ENCODE results near the gene ZNF649.

GRCh38 chr19:51891193-51891747 lies 13.5 kb downstream of the ZNF649 start:
- TF ChIP-seq, protein P1, sequence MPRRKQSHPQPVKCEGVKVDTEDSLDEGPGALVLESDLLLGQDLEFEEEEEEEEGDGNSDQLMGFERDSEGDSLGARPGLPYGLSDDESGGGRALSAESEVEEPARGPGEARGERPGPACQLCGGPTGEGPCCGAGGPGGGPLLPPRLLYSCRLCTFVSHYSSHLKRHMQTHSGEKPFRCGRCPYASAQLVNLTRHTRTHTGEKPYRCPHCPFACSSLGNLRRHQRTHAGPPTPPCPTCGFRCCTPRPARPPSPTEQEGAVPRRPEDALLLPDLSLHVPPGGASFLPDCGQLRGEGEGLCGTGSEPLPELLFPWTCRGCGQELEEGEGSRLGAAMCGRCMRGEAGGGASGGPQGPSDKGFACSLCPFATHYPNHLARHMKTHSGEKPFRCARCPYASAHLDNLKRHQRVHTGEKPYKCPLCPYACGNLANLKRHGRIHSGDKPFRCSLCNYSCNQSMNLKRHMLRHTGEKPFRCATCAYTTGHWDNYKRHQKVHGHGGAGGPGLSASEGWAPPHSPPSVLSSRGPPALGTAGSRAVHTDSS (tag by site-specific recombination; IDR thresholded peaks at IDR 0.05), result no peak
- TF ChIP-seq REST (tag by site-specific recombination; IDR thresholded peaks at IDR 0.05) (no peak), OVOL3 (tag by site-specific recombination; IDR thresholded peaks at IDR 0.05) (no peak)
- TF ChIP-seq, protein P2, sequence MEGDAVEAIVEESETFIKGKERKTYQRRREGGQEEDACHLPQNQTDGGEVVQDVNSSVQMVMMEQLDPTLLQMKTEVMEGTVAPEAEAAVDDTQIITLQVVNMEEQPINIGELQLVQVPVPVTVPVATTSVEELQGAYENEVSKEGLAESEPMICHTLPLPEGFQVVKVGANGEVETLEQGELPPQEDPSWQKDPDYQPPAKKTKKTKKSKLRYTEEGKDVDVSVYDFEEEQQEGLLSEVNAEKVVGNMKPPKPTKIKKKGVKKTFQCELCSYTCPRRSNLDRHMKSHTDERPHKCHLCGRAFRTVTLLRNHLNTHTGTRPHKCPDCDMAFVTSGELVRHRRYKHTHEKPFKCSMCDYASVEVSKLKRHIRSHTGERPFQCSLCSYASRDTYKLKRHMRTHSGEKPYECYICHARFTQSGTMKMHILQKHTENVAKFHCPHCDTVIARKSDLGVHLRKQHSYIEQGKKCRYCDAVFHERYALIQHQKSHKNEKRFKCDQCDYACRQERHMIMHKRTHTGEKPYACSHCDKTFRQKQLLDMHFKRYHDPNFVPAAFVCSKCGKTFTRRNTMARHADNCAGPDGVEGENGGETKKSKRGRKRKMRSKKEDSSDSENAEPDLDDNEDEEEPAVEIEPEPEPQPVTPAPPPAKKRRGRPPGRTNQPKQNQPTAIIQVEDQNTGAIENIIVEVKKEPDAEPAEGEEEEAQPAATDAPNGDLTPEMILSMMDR (tag by site-specific recombination; IDR thresholded peaks at IDR 0.05), result no peak
